Measurements from ENCODE around the gene SLC7A6OS.

SLC7A6OS gene

GRCh38 chr16:68310774-68311511 lies at the start of gene SLC7A6OS, which contains the start of gene PRMT7:
TSS of gene SLC7A6OS (minus strand) at chr16:68310946. CDS start at chr16:68310926, 20 bp downstream.
TSS of gene PRMT7 (plus strand) at chr16:68311019. CDS start at chr16:68315980, 4,961 bp downstream.
- H3K27ac ChIP-seq = peak within 1 kb of the TSS; percentile 72
- TF ChIP-seq ZFX (IDR thresholded peaks at IDR 0.05; ENCODE audit: borderline replicate concordance) (no peak), CTCF (IDR thresholded peaks at IDR 0.05) (no peak; the same call in 1 of the 2 replicates)

GRCh38 chr16:68359398-68360191 lies 48.8 kb upstream of the SLC7A6OS start:
- TF ChIP-seq ZFX (IDR thresholded peaks at IDR 0.05; ENCODE audit: borderline replicate concordance) (no peak), CTCF (IDR thresholded peaks at IDR 0.05) (no peak)

GRCh38 chr16:68358951-68359350 lies 48.2 kb upstream of the SLC7A6OS start:
- TF ChIP-seq CTCF (IDR thresholded peaks at IDR 0.05) (no peak), ZFX (IDR thresholded peaks at IDR 0.05; ENCODE audit: borderline replicate concordance) (no peak)
- H3K27ac ChIP-seq = no peak overlapping the region

More at GRCh38 chr16:68359398-68360191, 48.8 kb upstream of the SLC7A6OS start:
- H3K27ac ChIP-seq = no peak overlapping the region

- H3K27ac ChIP-seq = no peak overlapping the region
- TF ChIP-seq CTCF (IDR thresholded peaks at IDR 0.05) (no peak), ZFX (IDR thresholded peaks at IDR 0.05; ENCODE audit: borderline replicate concordance) (no peak)
Observed at GRCh38 chr16:68357923-68358322, 47.2 kb upstream of the SLC7A6OS start.

GRCh38 chr16:68357521-68357922 lies 46.8 kb upstream of the SLC7A6OS start:
- H3K27ac ChIP-seq = no peak overlapping the region
- no peak for TF ChIP-seq CTCF (IDR thresholded peaks at IDR 0.05)

GRCh38 chr16:68356919-68357286 lies 46.2 kb upstream of the SLC7A6OS start:
- no peak overlapping the region for H3K27ac ChIP-seq
- no peak for TF ChIP-seq CTCF (IDR thresholded peaks at IDR 0.05)
- no peak for TF ChIP-seq ZFX (IDR thresholded peaks at IDR 0.05; ENCODE audit: borderline replicate concordance)

Data from 22Rv1 (cell line).